ENCODE data around the gene KLHL13. TPM values are rescaled to one million over a fixed set of nuclear protein-coding genes. Genes with fewer than 3 reads are reported as not detected.

KLHL13 gene
- total RNA-seq, 4 donors from 2014 or later: 1.4 to 2.7 (median 1.8) TPM

GRCh38 chrX:118074196-118074595 is 42.4 kb downstream of the KLHL13 start:
- DNase-seq: no peak
- Histone ChIP-seq H3K9me3 (no peaks in the 10 kb centered on the region), H3K36me3 (no peaks in the 10 kb centered on the region), H3K27me3 (no peaks in the 10 kb centered on the region), H3K4me1 (no peaks in the 10 kb centered on the region), H3K4me3 (replicated peaks in 1 of 3) (no peak overlapping the region), H3K27ac (no peak overlapping the region)
- 67 to 90% methylated on average over 1 of the region's 1 CpG for WGBS, 2 donors
- no peak for TF ChIP-seq POLR2A (IDR thresholded peaks at IDR 0.05)
- no peak for TF ChIP-seq CTCF (IDR thresholded peaks at IDR 0.05)
- intact Hi-C loops (cut with DNase I): no loop called here

DNA sequence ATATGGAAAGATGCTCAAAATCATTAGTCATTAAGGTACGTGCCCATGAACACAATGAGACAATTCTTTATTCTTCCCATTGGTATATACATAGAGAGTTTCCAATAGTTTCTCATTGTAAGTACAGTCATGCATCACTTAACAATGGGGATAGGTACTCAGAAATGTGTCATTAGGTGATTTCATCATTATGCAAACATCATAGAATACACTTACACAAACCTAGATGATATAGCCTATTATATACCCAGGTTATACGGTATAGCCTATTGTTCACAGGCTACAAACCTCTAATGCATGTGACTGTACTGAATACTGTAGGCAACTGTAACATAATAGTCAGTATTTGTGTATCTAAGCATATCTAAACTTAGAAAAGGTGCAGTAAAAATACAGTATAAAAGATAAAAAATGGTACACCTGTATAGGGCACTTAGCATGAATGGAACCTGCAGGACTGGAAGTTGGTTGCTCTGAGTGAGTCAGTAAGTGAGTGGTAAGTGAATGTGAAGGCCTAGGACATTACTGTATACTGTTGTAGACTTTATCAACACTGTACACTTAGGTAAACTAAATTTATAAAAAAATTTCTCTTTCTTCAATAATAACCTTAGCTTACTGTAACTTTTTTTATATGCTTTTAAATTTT is 49.6 kb downstream of the KLHL13 start:
- Histone ChIP-seq H3K9me3 (no peaks in the 10 kb centered on the region), H3K27me3 (no peaks in the 10 kb centered on the region), H3K36me3 (no peaks in the 10 kb centered on the region), H3K4me1 (no peaks in the 10 kb centered on the region), H3K27ac (no peak overlapping the region), H3K4me3 (replicated peaks in 1 of 3) (no peak overlapping the region)
- DNase-seq: no peak
- intact Hi-C loops (cut with DNase I): no loop called here
- WGBS, 2 donors: 92 to 94% methylated on average over 2 of the region's 2 CpGs
- TF ChIP-seq CTCF (IDR thresholded peaks at IDR 0.05): no peak
- no peak for TF ChIP-seq POLR2A (IDR thresholded peaks at IDR 0.05)

- no peaks in the 10 kb centered on the region for H3K4me1 ChIP-seq
- no peaks in the 10 kb centered on the region for H3K9me3 ChIP-seq
- H3K36me3 ChIP-seq: no peaks in the 10 kb centered on the region
- DNase-seq: no peak
- H3K27ac ChIP-seq: no peak overlapping the region
- 83 to 84% methylated on average over 3 of the region's 3 CpGs for WGBS, 2 donors
- intact Hi-C loops (cut with DNase I): no loop called here
- TF ChIP-seq POLR2A (IDR thresholded peaks at IDR 0.05): no peak
- no peak for TF ChIP-seq CTCF (IDR thresholded peaks at IDR 0.05)
- no peak overlapping the region for H3K4me3 ChIP-seq (replicated peaks in 1 of 3)
- no peaks in the 10 kb centered on the region for H3K27me3 ChIP-seq
Observed at GRCh38 chrX:118062817-118063615, 53.6 kb downstream of the KLHL13 start.

GRCh38 chrX:118062048-118062789 is 54.4 kb downstream of the KLHL13 start:
- H3K4me1 ChIP-seq: no peaks in the 10 kb centered on the region
- TF ChIP-seq POLR2A (IDR thresholded peaks at IDR 0.05): no peak
- no peaks in the 10 kb centered on the region for H3K36me3 ChIP-seq
- 79 to 82% methylated on average over 4 of the region's 4 CpGs for WGBS, 2 donors
- H3K9me3 ChIP-seq: no peaks in the 10 kb centered on the region
- H3K27me3 ChIP-seq: no peaks in the 10 kb centered on the region
- H3K4me3 ChIP-seq (replicated peaks in 1 of 3): no peak overlapping the region
- intact Hi-C loops (cut with DNase I): no loop called here
- DNase-seq: no peak
- H3K27ac ChIP-seq: no peak overlapping the region

- no peaks in the 10 kb centered on the region for H3K4me1 ChIP-seq
- H3K9me3 ChIP-seq: no peaks in the 10 kb centered on the region
- DNase-seq: no peak
- no peaks in the 10 kb centered on the region for H3K27me3 ChIP-seq
- intact Hi-C loops (cut with DNase I): no loop called here
- no peak overlapping the region for H3K27ac ChIP-seq
- no peak for TF ChIP-seq POLR2A (IDR thresholded peaks at IDR 0.05)
- TF ChIP-seq CTCF (IDR thresholded peaks at IDR 0.05): no peak
- WGBS, 2 donors: 92 to 93% methylated on average over 2 of the region's 2 CpGs
- no peaks in the 10 kb centered on the region for H3K36me3 ChIP-seq
- no peak overlapping the region for H3K4me3 ChIP-seq (replicated peaks in 1 of 3)
Observed at GRCh38 chrX:118058924-118059323, 57.7 kb downstream of the KLHL13 start.
